Endothelial cell of hepatic sinusoid (primary cell): Measurements from ENCODE around the gene PNISR.
"Not testable (repeated sequence)": the region's sequence is repeated elsewhere in the genome, so short reads cannot be mapped to it uniquely, and the experiment has no call there.

Experiments
- in situ Hi-C: cut with HindIII; loops from 2 replicates; pipeline ENCODE4 v1.10.0; 2017; ENCODE audit warnings: low sequenced_read_pairs

The PNISR gene, protein sequence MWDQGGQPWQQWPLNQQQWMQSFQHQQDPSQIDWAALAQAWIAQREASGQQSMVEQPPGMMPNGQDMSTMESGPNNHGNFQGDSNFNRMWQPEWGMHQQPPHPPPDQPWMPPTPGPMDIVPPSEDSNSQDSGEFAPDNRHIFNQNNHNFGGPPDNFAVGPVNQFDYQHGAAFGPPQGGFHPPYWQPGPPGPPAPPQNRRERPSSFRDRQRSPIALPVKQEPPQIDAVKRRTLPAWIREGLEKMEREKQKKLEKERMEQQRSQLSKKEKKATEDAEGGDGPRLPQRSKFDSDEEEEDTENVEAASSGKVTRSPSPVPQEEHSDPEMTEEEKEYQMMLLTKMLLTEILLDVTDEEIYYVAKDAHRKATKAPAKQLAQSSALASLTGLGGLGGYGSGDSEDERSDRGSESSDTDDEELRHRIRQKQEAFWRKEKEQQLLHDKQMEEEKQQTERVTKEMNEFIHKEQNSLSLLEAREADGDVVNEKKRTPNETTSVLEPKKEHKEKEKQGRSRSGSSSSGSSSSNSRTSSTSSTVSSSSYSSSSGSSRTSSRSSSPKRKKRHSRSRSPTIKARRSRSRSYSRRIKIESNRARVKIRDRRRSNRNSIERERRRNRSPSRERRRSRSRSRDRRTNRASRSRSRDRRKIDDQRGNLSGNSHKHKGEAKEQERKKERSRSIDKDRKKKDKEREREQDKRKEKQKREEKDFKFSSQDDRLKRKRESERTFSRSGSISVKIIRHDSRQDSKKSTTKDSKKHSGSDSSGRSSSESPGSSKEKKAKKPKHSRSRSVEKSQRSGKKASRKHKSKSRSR

DNA sequence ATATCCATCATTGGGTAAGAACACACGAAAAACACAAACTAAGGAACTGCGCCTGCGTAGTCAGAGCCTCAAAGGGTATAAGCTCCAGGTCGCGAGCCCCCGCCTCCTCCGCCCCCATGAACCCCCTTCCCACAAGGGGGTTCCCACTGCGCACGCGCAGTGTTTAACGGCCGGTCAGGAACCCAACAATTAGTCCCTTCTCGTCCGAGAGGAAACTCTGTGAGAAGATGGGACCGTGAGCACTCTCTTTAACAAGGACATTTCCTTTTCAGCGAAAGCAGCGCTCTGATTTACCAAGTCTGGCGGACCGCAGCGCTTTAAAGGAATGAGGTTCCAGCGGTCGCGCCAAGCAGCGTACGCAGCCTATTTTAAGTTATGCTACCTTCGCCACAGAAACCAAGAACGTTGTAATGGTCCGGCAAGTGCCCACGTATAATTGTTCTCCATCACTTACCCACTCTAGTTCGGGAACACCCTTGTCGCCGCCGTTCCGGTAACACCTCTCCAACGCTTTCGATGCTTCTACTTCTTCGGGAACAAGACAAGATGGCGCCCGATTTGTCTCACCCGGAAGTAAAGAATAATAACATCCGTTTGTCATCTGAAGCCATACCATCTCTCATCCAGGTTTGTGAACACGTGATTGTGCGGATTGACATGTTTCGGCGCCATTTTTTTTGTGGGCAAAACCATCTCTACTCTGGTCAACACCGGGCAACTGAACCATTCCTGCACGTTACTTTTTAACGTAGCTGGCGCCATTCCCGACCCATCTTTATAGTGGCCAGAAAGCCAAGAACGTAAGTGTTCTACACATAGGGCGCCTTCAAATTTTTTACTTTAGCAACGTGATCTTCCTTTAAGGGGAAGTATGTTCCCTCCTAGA lies at the start of gene PNISR:
Gene PNISR (minus strand): TSS at position 548 of the 886 bp plus-strand sequence. CDS start 10,649 bp downstream, outside the sequence.
- in situ Hi-C loops, result no loop called here

DNA sequence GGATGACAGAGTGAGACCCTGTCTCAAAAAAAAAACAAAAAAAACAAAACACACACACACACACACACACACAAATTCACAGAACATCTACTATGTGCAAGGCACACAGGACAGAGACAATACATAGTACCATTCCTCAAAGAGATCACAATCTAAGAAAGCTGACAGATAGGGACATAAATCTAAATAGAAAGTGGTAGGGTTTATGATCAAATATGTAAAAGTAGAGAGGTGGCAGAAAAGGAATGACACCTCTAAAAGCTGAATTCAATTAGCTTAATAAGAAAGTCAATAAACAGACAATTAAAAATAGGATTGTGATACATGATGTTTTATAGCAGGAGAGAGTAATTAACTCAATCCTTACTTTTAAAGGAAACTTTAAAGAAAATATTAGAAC lies 48.6 kb upstream of the PNISR start:
- in situ Hi-C loops, result no loop called here

DNA sequence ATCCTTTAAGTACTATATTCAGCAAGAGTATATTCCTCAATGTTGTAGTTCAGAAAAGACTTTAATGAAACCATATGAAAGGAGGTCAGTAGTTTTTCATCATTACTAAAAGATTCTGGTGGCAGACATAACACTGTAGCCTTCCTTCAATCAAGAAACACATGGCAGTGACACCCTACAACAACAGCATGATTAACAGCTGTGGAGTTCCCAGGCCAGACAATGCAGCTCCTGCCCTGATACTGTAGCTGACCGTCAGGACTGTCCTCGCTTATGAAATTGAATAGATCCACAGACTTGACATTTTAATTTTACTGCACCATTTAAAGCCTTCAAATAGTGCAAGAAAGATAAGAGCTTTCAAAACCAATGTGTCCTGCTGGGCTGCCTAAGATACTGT lies 46.5 kb upstream of the PNISR start:
- in situ Hi-C loops, result no loop called here

DNA sequence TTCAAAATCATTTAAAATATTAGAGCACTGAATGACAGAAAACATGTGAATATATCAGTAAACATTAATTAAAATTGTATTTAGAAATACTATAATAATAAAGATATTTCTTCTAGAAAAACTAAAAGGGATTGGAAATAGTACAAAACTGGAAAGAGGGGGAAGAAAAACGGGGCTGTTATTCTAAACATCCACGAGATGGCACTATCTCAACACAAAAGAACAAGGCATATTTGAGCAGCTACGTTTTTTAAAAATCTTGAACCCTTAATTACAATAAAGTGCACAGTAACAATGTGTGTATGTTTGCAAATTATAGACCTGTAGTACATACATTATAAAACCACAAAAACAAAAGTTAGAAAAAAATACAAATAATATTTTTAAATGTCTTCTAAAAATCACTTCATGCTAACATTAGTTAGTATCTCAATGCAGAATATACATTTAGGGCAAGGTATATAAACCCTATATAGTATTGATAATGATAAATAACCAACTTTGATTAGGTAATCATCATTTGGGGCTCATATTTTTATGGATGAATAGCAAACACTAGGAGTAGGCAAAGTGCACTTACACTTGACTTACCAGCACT lies 42.5 kb upstream of the PNISR start:
- in situ Hi-C loops, result no loop called here

DNA sequence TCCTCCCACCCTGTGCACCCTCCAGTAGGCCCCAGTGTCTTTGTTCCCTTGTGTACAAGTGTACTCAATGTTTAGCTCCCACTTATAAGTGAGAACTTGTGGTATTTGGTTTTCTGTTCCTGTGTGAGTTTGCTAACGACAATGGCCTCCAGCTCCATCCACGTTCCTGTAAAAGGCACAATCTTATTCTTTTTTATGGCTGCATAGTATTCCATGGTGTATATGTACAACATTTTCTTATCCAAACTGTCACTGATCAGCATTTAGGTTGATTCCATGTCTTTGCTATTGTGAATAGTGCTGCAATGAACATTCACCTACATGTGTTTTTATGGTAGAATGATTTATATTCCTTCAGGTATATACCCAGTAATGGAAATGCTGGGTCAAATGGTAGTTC lies 34.0 kb upstream of the PNISR start:
- in situ Hi-C loops, result not testable (repeated sequence)

DNA sequence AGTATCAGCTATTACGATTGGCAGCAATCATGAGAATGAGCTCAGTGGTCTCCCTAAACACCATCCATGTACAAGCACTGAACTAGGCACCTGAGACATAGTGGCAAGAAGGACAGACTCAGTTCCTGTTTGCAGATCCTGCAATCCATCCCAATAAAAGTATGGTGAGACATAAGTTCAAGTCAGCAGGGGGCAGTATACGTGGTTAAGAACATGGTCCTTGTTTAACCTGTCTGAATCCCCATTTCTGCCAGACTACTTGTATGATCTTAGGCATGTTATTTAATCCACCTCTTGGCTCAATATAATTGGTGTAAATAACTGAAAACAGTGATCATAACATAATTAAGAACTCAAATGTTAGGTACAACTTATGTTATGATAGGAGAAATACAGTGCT lies 33.2 kb upstream of the PNISR start:
- in situ Hi-C loops, result no loop called here

DNA sequence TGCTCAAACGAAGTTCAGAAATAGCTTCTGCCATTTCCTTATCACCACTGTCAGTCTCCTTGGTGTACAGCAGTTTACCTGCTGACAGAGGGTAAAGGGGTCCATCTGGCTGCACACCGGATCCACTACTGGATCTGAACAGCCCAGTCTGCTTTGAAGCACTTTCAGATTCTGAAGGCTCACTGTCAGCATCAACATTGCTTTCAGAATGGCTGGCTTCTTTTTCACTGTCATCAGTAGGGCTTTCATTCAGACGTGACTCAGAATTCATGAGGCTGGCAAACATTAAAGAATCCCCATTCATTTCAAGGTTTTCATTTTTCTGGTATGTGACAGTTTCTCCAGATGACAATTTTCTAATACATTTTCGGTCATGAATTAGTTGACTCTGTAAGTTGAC lies 21.0 kb upstream of the PNISR start:
- in situ Hi-C loops, result no loop called here

DNA sequence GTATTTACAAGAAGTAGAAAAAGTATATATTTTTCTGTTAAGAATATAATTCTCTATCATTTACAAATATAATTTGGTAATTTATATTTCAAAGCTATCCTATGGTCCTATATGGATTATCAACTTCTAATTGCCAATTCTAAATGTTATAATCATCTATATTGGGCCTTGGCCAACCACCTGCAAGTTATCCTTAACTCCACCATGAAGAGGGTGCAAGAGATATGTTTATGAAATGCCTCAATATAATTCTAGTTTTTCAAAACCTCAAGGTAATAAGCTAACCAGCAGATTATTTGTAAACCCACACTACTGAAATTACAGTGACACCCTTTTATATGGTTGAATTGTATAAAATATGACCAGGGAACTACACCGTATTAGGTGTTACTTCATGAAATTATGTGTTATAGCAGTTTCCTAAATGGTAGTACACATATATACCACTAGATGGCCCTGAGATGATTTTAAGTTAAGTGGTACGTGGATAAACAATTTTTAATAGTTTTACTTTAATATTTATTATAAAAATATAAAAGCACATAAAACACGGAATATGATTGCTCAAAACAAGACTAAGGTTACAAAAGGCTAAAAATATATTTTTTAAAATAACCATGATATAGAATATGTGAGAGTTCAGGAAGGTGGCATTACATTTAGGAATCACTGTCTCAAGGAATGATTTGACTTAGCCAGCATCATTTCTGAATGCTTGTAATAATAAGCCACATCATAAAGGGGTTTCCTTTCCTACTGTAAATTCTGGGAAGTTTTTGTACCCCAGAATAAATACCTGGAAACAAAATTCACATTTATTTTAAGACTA lies 9.8 kb upstream of the PNISR start:
- in situ Hi-C loops, result no loop called here

DNA sequence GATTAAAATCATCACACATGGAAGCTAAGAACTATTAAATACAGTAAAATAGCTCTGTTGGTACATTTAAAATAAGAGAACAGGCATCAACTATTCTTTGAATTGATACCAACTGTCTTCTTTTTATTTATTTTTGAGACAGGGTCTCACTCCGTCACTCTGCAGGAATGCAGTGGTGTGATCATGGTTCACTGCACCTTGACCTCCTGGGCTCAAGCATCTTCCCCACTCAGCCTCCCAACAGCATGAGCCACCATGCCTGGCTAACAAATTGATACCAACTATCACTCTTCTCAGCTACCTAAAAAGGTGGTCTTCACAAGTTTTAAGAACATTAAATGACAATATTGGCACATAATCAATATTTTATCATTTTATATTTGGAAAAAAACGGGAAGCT lies 7.8 kb upstream of the PNISR start:
- in situ Hi-C loops, result no loop called here

DNA sequence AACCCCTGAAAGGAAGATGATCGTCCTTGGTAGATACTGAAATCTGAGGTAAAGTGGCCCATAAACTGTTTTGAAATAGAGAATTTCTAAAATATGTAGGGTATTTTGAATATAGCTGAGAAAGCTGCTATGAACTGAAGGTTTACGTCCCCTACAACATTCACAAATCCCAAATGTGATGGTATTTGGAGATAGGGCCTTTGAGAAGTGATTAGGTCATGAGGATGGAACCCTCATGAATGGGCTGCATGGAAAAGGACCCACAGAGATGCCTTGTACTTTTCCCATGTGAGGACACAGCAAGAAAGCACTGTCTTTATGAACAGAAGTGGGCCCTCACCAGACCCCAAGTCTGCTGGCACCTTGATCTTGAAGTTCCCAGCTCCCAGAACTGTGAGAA lies 6.8 kb upstream of the PNISR start:
- in situ Hi-C loops, result no loop called here

DNA sequence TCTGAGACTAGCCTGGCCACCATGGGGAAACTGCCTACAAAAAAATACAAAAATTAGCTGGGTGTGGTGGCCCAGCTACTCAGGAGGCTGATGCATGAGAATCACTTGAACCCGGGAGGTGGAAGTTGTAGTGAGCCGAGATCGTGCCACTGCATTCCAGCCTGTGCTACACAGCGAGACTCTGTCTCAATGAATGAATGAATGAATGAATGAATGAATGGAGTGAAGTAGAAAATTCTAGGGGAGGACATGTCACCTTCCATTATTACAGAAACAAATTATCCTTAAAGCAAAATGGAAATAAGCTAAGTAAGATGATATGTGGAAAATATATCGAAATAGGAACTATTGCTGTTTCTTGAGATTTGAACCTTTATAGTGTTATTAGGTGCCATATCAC lies 2.9 kb upstream of the PNISR start:
- in situ Hi-C loops, result no loop called here

DNA sequence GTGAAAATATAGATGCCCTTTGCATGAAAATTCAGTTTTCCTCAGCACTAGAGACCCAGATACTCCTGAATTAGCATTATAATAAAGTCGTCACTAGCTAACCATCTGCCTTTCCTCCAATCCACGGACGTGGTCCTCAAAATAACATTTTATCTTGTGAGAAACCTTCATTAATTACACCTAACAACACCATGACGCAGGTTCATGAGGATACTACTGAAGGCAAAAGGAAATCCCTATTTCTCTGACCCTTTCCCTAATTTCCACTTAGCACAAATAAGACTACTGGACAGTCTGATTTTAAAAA lies 1.3 kb upstream of the PNISR start:
- in situ Hi-C loops, result no loop called here

DNA sequence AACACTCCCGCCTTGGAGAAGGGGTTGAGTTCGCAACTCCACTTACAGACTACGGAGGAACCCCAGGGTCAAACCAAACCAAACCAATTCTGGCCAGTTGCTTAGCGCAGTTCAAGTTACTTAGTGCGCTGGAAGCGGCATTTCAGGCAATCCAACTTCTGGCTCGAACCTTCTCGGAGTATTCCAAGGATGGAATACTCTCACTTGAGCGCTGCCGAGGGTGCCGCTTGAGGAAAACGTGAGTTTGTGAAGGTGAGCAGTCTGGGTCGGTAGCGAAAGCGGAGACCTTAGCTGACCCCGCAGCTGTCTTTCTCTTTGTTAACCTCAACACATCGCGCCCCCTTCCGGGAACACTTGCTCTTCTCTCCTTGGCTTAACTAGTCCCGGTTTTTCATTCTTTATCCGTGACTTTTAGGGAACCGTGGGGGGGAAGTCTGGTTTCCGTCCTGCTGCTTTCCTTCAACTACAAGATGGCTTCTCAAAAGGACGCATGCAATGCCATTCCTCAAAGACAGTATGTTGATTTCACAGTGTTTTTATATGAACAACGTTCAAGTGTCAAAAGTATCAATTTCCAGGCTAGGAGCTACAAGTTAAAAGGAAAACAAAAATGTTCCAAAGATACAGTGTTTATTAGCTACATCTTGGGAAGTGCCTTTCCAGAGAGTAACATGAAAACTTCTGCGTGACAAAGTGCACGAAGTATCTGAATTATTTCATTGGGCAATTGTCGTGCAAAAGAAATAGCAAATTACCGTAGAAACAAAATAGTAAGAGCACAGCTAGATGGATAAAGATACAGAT lies 741 bp upstream of the PNISR start:
- in situ Hi-C loops, result no loop called here

DNA sequence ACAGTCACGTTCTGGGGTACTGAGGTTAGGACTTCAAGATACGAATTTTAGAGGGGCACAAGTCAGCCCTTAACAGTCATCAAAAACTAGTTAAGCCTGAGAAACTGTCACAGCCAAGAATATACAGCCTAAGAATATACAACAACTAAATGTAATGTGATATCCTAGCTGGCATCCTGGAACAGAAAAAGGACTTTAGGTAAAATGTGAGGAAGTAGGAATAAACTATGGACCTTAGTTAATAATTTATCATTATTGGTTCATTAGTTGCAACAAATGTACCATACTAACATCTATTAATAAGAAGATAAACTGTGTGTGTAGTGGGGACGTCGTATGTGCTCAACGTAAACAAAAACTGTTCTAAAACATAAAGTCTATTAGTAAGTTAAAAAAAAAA lies 1.1 kb downstream of the PNISR start:
- in situ Hi-C loops, result no loop called here

DNA sequence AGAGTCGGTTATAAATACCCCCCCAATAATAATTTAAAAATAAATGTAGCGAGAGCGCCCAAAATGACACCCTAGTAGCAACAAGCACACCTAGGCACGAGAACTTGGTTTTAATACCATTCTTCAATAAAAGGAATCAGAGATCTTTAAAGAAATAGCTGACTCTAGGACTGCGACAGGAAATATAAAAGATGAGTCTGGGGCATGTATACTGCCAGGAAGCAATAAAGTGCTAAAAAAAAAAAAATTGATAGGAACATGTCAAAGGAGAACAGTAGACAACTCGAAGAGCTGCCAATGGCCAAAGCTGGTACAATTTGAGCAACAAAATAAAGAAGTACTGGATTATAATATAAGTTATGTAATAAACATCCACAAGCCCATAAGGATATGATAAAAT lies 2.2 kb downstream of the PNISR start:
- in situ Hi-C loops, result no loop called here

DNA sequence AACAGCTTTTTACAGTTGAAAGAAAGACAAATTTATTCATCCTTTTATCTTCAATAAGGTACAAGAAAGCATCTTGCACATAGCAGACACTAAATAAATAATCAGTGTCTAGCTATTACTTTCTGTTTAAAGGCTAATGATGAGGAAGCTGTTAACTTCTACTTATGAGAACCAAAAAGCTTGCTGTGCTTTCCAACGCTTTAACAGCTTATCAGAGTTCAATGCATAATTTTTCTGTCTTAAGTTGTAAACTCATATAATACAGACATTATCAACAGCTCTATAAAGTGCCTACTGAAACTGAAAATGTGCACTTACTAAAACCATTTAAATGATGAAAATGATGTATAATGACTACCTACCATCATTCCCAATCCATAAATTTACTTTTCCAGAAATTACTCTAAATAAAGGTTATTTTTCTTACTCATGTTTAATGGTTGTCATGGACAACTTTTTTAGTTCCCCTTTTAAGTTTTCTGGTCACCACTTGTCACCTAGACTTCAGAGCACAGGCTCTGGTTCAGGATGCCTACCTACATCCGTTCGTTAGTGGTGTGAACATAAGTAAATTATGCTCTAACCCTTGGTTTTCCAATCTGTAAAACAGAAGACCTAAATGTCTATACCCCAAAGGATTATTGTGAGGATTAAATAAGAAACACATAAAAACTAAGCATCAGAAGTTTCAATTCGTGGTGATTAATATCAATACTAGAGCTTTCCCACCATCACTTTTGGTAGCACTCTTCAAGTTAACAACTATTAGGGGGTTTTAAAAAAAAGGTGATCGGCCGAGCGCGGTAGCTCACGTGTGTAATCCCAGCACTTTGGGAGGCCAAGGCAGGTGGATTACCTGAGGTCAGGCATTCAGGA lies 8.0 kb downstream of the PNISR start:
- in situ Hi-C loops, result loop anchor here (5.0 kb wide), 1 partner anchor 95 kb away; no protein-coding TSS in a partner anchor

DNA sequence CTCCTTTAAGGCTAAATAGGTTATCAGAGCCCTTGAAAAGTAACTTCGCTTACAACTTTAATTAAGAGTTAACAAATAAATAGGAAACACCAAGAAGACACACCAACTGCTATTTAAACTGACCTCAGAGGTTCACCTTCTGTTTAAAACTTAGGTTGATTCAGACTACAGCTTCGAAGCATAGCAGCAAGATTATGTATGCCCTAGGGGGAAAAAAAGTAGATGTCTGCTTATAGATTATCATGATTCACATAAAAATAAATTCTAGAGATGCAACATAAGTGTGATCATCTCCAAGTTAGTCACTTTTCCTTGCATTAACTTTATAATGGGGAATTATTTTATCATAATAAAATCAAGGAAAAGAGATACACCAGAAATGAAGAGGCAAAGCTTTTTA lies 8.9 kb downstream of the PNISR start:
- in situ Hi-C loops, result loop anchor here (5.0 kb wide), 1 partner anchor 96 kb away; no protein-coding TSS in a partner anchor

DNA sequence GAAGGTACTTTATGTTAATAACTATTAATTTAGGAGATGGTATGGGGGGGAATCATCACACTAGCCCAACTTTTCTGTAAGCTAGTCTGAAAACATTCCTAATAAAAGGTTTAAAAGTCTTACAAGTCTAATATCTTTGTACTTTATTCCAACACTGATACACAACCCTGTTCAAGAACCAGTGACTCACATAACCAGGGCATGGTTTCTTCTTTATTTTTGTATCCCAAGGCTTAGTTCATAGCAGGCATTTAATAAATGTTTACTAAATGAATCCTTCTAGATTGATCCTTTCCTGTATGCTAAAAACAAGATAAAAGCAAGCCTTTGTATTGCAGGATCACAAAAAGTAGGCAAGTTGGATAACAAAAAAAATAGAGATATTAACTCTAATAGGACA lies 9.7 kb downstream of the PNISR start:
- in situ Hi-C loops, result loop anchor here (5.0 kb wide), 1 partner anchor 97 kb away; no protein-coding TSS in a partner anchor
